IPS-18a (cell line): ENCODE measurements around the gene ZSCAN10.

Experiments
- H3K27ac ChIP-seq: one replicate; pipeline ENCODE4 v1.5.1; 2013; ENCODE audit warnings: low read length
- H3K27me3 ChIP-seq: one replicate; pipeline ENCODE4 v1.6.1; 2013; ENCODE audit warnings: mild to moderate bottlenecking, low read length; ENCODE audit not compliant: control insufficient read depth, insufficient read depth
- H3K36me3 ChIP-seq: one replicate; pipeline ENCODE4 v1.6.1; 2013; ENCODE audit warnings: low read depth, low read length; ENCODE audit not compliant: control insufficient read depth
- H3K4me1 ChIP-seq: one replicate; pipeline ENCODE4 v1.6.1; 2013; ENCODE audit warnings: low read depth, low read length; ENCODE audit not compliant: control insufficient read depth
- H3K4me3 ChIP-seq: one replicate; pipeline ENCODE4 v1.5.1; 2013; ENCODE audit warnings: low read length
- H3K9ac ChIP-seq: one replicate; pipeline ENCODE4 v1.6.1; 2013; ENCODE audit warnings: mild to moderate bottlenecking, low read length, moderate library complexity
- H3K9me3 ChIP-seq: one replicate; pipeline ENCODE4 v1.6.1; 2013; ENCODE audit warnings: low read depth, low read length; ENCODE audit not compliant: control insufficient read depth

Gene ZSCAN10

GRCh38 chr16:3097266-3097665 lies 1.8 kb downstream of the ZSCAN10 start:
- Histone ChIP-seq H3K9me3 (no peaks in the 10 kb centered on the region), H3K4me3 (peak overlapping the region; percentile 95), H3K27ac (peak overlapping the region; percentile 62), H3K36me3 (peaks cover 18% of the 10 kb centered on the region), H3K9ac (peak overlapping the region; percentile 98), H3K27me3 (no peaks in the 10 kb centered on the region), H3K4me1 (peaks cover 26% of the 10 kb centered on the region)

DNA sequence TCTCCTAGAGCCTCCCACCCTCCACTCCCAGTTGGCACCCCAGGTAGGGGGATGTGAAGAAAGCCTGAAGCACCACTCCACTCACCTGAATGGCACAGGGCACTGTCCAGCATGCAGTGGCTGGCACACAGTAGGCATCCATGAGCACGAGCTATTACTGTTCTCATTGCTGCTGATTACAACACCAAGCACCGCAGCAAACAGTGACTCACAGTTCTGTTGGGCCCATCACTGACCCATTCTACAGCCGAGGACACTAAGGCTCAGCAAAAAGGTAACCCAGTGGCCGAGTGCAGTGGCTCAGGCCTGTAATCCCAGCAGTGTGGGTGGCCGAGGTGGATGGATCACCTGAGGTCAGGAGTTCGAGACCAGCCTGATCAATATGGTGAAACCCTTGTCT lies 2.7 kb downstream of the ZSCAN10 start:
- Histone ChIP-seq H3K4me3 (no peak overlapping the region), H3K27ac (no peak overlapping the region), H3K9ac (peak overlapping the region; percentile 98), H3K27me3 (no peaks in the 10 kb centered on the region), H3K9me3 (no peaks in the 10 kb centered on the region), H3K4me1 (peaks cover 21% of the 10 kb centered on the region), H3K36me3 (peaks cover 27% of the 10 kb centered on the region)

GRCh38 chr16:3095869-3096268 lies 3.2 kb downstream of the ZSCAN10 start:
- Histone ChIP-seq H3K27ac (no peak overlapping the region), H3K9ac (no peak overlapping the region), H3K4me3 (no peak overlapping the region), H3K36me3 (peaks cover 32% of the 10 kb centered on the region), H3K9me3 (no peaks in the 10 kb centered on the region), H3K4me1 (peaks cover 16% of the 10 kb centered on the region), H3K27me3 (no peaks in the 10 kb centered on the region)

DNA sequence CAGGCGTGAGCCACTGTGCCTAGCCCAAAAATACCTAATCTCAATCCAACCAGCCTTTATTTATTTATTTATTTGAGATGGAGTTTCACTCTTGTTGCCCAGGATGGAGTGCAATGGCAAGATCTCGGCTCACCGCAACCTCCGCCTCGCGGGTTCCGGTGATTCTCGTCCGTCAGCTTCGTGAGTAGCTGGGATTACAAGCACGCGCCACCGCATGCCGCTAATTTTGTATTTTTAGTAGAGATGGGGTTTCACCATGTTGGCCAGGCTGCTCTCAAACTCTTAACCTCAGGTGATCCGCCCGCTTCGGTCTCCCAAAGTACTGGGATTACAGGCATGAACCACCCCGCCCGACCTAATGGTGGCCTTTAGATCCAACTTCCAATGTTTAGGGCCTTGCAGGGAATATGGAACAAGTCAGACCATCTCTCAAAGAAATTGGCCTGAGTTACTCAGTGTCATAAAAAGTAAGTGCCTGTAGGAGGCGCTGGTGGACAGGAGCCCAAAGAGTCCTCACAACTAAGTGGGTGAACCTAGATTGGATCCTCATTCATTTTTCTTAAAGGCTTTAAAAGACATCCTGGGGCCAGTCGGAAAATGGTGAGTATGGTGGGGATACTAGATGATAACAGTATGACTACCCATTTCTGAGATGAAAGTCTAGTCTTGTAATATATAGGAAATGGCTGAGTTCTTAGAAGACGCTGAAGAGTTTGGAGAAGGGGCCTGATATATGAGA lies 4.6 kb downstream of the ZSCAN10 start:
- Histone ChIP-seq H3K27ac (no peak overlapping the region), H3K9ac (no peak overlapping the region), H3K36me3 (peaks cover 46% of the 10 kb centered on the region), H3K4me1 (peaks cover 12% of the 10 kb centered on the region), H3K4me3 (no peak overlapping the region), H3K27me3 (no peaks in the 10 kb centered on the region), H3K9me3 (no peaks in the 10 kb centered on the region)

GRCh38 chr16:3092501-3092941 lies 6.6 kb downstream of the ZSCAN10 start:
- H3K4me1 ChIP-seq: peaks cover 12% of the 10 kb centered on the region
- no peaks in the 10 kb centered on the region for H3K9me3 ChIP-seq
- H3K27me3 ChIP-seq: no peaks in the 10 kb centered on the region
- peaks cover 64% of the 10 kb centered on the region for H3K36me3 ChIP-seq
- no peak overlapping the region for H3K9ac ChIP-seq
- no peak overlapping the region for H3K4me3 ChIP-seq
- H3K27ac ChIP-seq: no peak overlapping the region

GRCh38 chr16:3091551-3091950 lies 7.5 kb downstream of the ZSCAN10 start:
- no peaks in the 10 kb centered on the region for H3K9me3 ChIP-seq
- no peak overlapping the region for H3K27ac ChIP-seq
- H3K36me3 ChIP-seq: peaks cover 63% of the 10 kb centered on the region
- peaks cover 4% of the 10 kb centered on the region for H3K4me1 ChIP-seq
- no peaks in the 10 kb centered on the region for H3K27me3 ChIP-seq
- H3K4me3 ChIP-seq: no peak overlapping the region
- no peak overlapping the region for H3K9ac ChIP-seq

DNA sequence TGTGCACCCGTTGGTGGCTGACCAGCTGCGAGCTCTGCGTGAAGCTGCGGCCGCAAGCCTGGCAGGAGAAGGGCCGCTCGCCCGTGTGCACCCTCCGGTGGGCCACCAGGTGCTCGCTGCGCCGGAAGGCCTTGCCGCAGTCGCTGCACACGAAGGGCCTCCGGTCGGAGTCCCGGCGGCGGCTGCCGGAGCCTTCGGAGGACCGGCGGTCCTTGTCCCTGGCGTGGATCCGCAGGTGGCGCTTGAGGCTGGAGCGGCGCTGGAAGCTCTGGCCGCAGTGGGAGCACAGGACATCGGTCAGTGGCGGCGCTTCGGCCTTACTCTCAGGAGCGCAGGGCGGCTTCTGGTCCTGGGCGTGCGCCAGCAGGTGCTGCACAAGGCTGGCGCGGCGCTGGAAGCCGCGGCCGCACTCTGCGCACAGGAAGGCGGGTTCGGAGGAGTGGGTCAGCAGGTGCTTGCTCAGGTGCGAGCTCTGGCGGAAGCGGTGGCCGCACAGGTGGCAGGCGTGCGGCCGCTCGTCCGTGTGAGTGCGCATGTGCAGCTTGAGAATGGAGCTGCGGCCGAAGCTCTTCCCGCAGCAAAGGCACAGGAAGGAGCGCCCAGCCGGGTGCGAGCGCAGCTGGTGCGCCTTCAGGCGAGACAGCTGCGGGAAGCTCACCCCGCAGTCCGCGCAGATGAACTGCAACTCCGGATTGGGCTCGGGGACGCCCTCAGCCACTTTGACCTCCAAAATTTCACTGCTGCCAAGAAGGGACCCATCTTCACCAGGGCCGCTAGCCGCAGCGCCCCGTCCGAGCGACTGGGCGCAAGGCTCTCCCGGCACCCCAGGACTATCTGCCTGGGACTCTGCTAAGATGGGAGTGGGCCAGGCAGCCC lies 9.1 kb downstream of the ZSCAN10 start:
- Histone ChIP-seq H3K9me3 (no peaks in the 10 kb centered on the region), H3K27ac (no peak overlapping the region)

DNA sequence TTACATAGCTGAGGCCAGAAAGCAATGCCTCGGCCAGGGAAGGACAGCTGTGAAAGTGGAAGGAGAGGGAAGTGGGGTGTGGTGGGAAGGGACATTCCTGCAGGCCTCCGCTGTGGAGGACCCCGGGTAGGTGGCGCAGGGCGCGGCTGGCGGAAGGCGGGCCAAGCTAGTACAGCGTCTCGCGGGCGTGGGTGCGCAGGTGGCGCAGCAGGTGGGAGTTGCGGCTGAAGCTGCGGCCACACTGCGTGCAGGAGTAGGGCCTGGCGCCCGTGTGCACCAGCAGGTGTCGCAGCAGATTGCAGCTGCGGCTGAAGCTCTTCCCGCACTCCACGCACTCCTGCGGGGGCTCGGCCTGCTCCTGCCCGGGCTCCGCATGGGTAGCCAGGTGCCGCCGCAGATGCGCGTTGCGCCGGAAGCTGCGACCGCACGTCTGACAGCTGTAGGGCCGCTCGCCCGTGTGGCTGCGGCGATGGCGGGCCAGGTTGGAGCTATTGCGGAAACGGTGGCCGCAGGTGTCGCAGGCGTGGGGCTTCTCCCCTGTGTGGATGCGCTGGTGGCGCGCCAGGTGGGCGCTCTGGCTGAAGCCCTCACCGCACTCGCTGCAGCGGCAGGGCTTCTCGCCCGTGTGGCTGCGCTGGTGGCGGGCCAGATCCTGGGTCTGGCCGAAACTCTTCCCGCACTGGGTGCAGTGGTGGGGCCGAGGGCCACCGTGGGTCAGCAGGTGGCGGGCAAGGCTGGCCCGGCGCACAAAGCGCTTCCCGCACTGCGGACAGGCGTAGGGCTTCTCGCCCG lies 10.0 kb downstream of the ZSCAN10 start:
- Histone ChIP-seq H3K4me3 (no peak overlapping the region), H3K4me1 (no peaks in the 10 kb centered on the region), H3K36me3 (peaks cover 53% of the 10 kb centered on the region), H3K27ac (no peak overlapping the region), H3K27me3 (no peaks in the 10 kb centered on the region), H3K9me3 (no peaks in the 10 kb centered on the region), H3K9ac (no peak overlapping the region)

More for the DNA sequence above, 9.1 kb downstream of the ZSCAN10 start:
- Histone ChIP-seq H3K27me3 (no peaks in the 10 kb centered on the region), H3K4me3 (no peak overlapping the region), H3K36me3 (peaks cover 59% of the 10 kb centered on the region), H3K9ac (no peak overlapping the region), H3K4me1 (no peaks in the 10 kb centered on the region)

- Histone ChIP-seq H3K4me3 (no peak overlapping the region), H3K4me1 (no peaks in the 10 kb centered on the region), H3K9me3 (no peaks in the 10 kb centered on the region), H3K27ac (no peak overlapping the region), H3K36me3 (peaks cover 53% of the 10 kb centered on the region), H3K9ac (no peak overlapping the region), H3K27me3 (no peaks in the 10 kb centered on the region)
These were observed 10.6 kb downstream of the ZSCAN10 start for GRCh38 chr16:3088450-3088849.

DNA sequence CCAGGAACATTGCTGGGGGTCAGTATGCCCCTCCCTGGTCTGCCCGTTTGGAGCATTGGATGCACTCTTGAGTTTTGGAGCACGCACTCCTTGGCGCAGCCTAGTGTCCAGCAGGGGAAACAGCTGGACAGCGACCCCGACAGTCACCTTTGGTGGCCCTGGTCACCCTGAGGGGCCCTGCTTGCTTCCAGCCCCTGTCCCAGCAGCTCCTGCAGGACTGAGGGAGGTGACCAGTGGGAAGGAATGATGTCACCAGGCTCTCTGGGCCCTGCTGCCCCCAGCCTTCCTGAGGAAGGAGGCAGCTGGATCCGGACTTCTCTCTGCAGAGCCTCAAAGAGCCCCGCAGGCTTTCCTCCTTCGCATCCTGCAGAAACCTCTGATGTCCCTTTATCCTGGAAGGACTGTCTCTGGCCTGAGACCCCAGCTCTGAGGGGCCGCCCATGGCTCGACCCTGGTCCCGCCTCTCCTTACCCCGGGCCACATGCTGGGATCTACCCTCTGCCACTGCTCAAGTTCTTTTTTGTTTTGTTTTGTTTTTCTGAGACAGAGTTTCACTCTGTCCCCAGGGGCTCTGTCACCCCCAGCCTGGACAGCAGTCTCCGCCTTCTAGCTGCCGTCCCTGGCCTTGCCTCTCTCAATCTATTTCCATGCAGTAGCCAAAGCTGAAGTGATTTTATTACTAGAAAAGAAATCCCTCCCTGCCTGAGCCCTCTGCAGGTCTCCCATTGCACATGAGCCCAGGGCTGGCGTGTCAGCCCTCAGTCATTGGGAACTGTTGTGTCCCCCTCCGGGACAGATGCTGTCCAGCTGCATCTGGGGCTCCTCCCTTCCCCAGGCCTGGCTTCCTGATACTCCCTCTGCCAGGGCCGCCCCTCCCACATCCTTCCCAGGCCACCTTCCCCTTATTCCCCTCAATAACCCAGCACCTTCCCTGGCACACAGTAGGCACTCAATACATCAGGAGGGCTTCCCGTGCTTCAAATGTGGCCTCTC lies 11.6 kb downstream of the ZSCAN10 start:
- H3K27ac ChIP-seq: no peak overlapping the region
- H3K9me3 ChIP-seq: no peaks in the 10 kb centered on the region
- no peaks in the 10 kb centered on the region for H3K27me3 ChIP-seq
- peaks cover 48% of the 10 kb centered on the region for H3K36me3 ChIP-seq
- no peak overlapping the region for H3K9ac ChIP-seq
- no peaks in the 10 kb centered on the region for H3K4me1 ChIP-seq
- H3K4me3 ChIP-seq: no peak overlapping the region
